Activated B cell treated with CpG ODN at 0.5 μM for 24 hours (primary cell): ENCODE data around the gene MYH7B. TPM values are rescaled to one million over a fixed set of nuclear protein-coding genes. Genes with fewer than 3 reads are reported as not detected.

Source experiments
- ATAC-seq: fragments of 200-7000 bp; cut with Tn5 transposase; one replicate; pipeline ENCODE4 v1.10.0; 2021; ENCODE audit warnings: low read depth, mild to moderate bottlenecking, moderate library complexity
- CTCF ChIA-PET: fragments of 350-600 bp; sonication (Branson Sonifier 250); formaldehyde crosslinking; loops from one replicate; lab custom pipeline; 2021; ENCODE audit warnings: antibody characterized with exemption; lab: Charles Lee
- POLR2A ChIA-PET: fragments of 350-600 bp; sonication (Branson Sonifier 250); formaldehyde crosslinking; loops from one replicate; lab custom pipeline; 2021; ENCODE audit warnings: antibody characterized with exemption; lab: Charles Lee
- DNase-seq: peaks from one replicate; pipeline ENCODE4 v3.0.0; 2022
- H3K27ac Mint-ChIP-seq: one replicate; pipeline ENCODE4 v1.8.0; 2020; ENCODE audit warnings: mixed read lengths
- H3K27me3 Mint-ChIP-seq: one replicate; pipeline ENCODE4 v1.8.0; 2021; ENCODE audit warnings: mixed read lengths
- H3K36me3 Mint-ChIP-seq: one replicate; pipeline ENCODE4 v1.8.0; 2021; ENCODE audit warnings: low read depth, mixed read lengths
- H3K4me1 Mint-ChIP-seq: one replicate; pipeline ENCODE4 v1.8.0; 2021; ENCODE audit warnings: mixed read lengths
- H3K4me3 Mint-ChIP-seq: one replicate; pipeline ENCODE4 v1.8.0; 2020; ENCODE audit warnings: mild to moderate bottlenecking, mixed read lengths
- H3K9me3 Mint-ChIP-seq: one replicate; pipeline ENCODE4 v1.8.0; 2020; ENCODE audit warnings: mixed read lengths
- CTCF ChIP-seq: fragments of 200-600 bp; IDR thresholded peaks from one replicate; pipeline ENCODE4 v1.8.0; 2022; ENCODE audit warnings: antibody characterized with exemption, mild to moderate bottlenecking
- intact Hi-C: fragments of 100-400 bp; cut with micrococcal nuclease; formaldehyde crosslinking; loops from one replicate; pipeline ENCODE4 v1.15.1; 2024
- total RNA-seq: library from RNA; stranded (reverse); gene quantifications from 2 replicates; pipeline ENCODE4 v1.2.3, GENCODE V29; 2022

Gene MYH7B
- total RNA-seq, 1 donor from 2014 or later, result 0.35 TPM

- TF ChIP-seq CTCF, result no peak
- ChIA-PET CTCF (no interaction called here), POLR2A (no interaction called here)
- intact Hi-C loops, result no loop called here
- Mint-ChIP-seq H3K36me3 (no peaks in the 10 kb centered on the region), H3K4me3 (no peak overlapping the region), H3K9me3 (no peaks in the 10 kb centered on the region), H3K4me1 (no peaks in the 10 kb centered on the region), H3K27me3 (peaks cover 7% of the 10 kb centered on the region), H3K27ac (no peak overlapping the region)
- DNase-seq, result no peak
- no peak for ATAC-seq
Measured at GRCh38 chr20:34971561-34972235, 16.0 kb downstream of the MYH7B start.

GRCh38 chr20:34974246-34974645 lies 18.6 kb downstream of the MYH7B start:
- ChIA-PET POLR2A (interaction anchor here (0.6 kb wide), 1 partner anchor 81 kb away, joined by 4 read pairs; no protein-coding TSS in a partner anchor), CTCF (no interaction called here)
- DNase-seq (no peak), ATAC-seq (no peak)
- Mint-ChIP-seq H3K27ac (no peak overlapping the region), H3K4me1 (no peaks in the 10 kb centered on the region), H3K4me3 (no peak overlapping the region), H3K27me3 (peaks cover 12% of the 10 kb centered on the region), H3K9me3 (no peaks in the 10 kb centered on the region), H3K36me3 (no peaks in the 10 kb centered on the region)
- intact Hi-C loops, result no loop called here
- no peak for TF ChIP-seq CTCF

- Mint-ChIP-seq H3K27me3 (peaks cover 16% of the 10 kb centered on the region), H3K36me3 (no peaks in the 10 kb centered on the region), H3K4me3 (no peak overlapping the region), H3K9me3 (no peaks in the 10 kb centered on the region), H3K4me1 (no peaks in the 10 kb centered on the region), H3K27ac (no peak overlapping the region)
- DNase-seq (no peak), ATAC-seq (no peak)
- intact Hi-C loops, result no loop called here
- CTCF ChIA-PET, result no interaction called here
- POLR2A ChIA-PET, result no interaction called here
- no peak for TF ChIP-seq CTCF
Measured at GRCh38 chr20:34976286-34976685, 20.6 kb downstream of the MYH7B start.

GRCh38 chr20:34977365-34978091 lies 21.9 kb downstream of the MYH7B start:
- Mint-ChIP-seq H3K4me1 (no peaks in the 10 kb centered on the region), H3K36me3 (no peaks in the 10 kb centered on the region), H3K27ac (no peak overlapping the region), H3K4me3 (no peak overlapping the region), H3K9me3 (no peaks in the 10 kb centered on the region), H3K27me3 (peaks cover 23% of the 10 kb centered on the region)
- CTCF ChIA-PET, result no interaction called here
- intact Hi-C loops, result no loop called here
- ATAC-seq, result no peak
- DNase-seq, result no peak
- TF ChIP-seq CTCF, result no peak
- POLR2A ChIA-PET, result interaction anchor here (0.6 kb wide), 1 partner anchor 53 kb away, joined by 3 read pairs; no protein-coding TSS in a partner anchor

DNA sequence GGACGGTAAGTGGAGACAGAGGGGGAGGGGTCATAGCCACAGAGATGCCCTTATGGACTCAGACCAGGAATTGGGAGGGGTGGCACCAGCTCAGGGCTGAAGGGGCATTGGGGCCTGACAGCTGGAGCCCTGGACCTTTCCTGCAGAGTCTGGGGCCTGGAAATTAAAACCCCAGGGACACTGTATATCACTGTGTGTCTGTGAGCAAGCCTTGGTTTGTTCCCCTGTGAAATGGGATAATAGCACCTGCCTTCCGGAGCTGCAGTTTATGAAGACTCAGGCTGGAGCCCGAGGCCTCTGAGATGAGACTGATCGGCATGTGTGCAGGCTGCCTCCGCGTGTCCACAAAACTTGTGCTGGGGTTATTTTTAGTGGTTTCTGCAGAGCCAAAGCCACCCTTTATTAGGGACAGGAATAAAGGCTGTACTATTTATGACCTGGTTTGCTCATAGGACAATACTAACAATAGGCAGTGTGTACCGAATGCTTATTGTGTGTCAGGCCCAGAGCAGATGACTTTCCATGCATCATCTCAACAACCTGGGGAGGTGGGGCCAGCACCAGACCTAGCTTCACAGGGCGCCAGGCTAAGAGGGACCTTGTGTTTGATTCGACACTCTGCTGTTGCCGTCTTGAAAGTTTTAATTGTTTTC lies 22.6 kb downstream of the MYH7B start:
- CTCF ChIA-PET, result no interaction called here
- POLR2A ChIA-PET, result interaction anchor here (0.6 kb wide), 1 partner anchor 54 kb away, joined by 3 read pairs; no protein-coding TSS in a partner anchor
- peaks cover 28% of the 10 kb centered on the region for H3K27me3 Mint-ChIP-seq
- no peaks in the 10 kb centered on the region for H3K9me3 Mint-ChIP-seq
- no peak for TF ChIP-seq CTCF
- ATAC-seq, result no peak
- no peak for DNase-seq
- no peak overlapping the region for H3K27ac Mint-ChIP-seq
- no peaks in the 10 kb centered on the region for H3K4me1 Mint-ChIP-seq
- intact Hi-C loops, result no loop called here
- H3K36me3 Mint-ChIP-seq, result no peaks in the 10 kb centered on the region
- H3K4me3 Mint-ChIP-seq, result no peak overlapping the region
